ENCODE results near the gene XYLT1. TPM values are rescaled to one million over a fixed set of nuclear protein-coding genes. Genes with fewer than 3 reads are reported as not detected.

Gene XYLT1
- total RNA-seq, 1 donor from 2014 or later = 27.3 TPM

- no peaks in the 10 kb centered on the region for H3K9me3 ChIP-seq
- peaks cover 0 to 3% of the 10 kb centered on the region in 2 donors for H3K36me3 ChIP-seq
- no peak overlapping the region for H3K4me3 ChIP-seq
- intact Hi-C loops (cut with DNase I) = no loop called here
- no peaks in the 10 kb centered on the region for H3K27me3 ChIP-seq
- no peak for TF ChIP-seq POLR2AphosphoS5 (IDR thresholded peaks at IDR 0.05; ENCODE audit: insufficient read depth in 1 of 2, low read depth in 1 of 2)
- TF ChIP-seq POLR2A (IDR thresholded peaks at IDR 0.05) = no peak
- no peak for TF ChIP-seq CTCF (IDR thresholded peaks at IDR 0.05)
- no peak for DNase-seq (ENCODE audit: extremely low spot score in 2 of 2)
- H3K4me1 ChIP-seq = peaks cover 26% of the 10 kb centered on the region
- H3K27ac ChIP-seq = peak overlapping the region; percentile 66
Measured at GRCh38 chr16:17417740-17418139, 53.0 kb downstream of the XYLT1 start.

GRCh38 chr16:17416461-17417311 is 54.1 kb downstream of the XYLT1 start:
- no peaks in the 10 kb centered on the region for H3K9me3 ChIP-seq
- H3K4me3 ChIP-seq = no peak overlapping the region
- no peaks in the 10 kb centered on the region for H3K27me3 ChIP-seq
- TF ChIP-seq CTCF (IDR thresholded peaks at IDR 0.05) (no peak), POLR2A (IDR thresholded peaks at IDR 0.05) (no peak), POLR2AphosphoS5 (IDR thresholded peaks at IDR 0.05; ENCODE audit: insufficient read depth in 1 of 2, low read depth in 1 of 2) (no peak)
- intact Hi-C loops (cut with DNase I) = no loop called here
- peak overlapping the region; percentile 66 for H3K27ac ChIP-seq
- H3K36me3 ChIP-seq = peaks cover 0 to 3% of the 10 kb centered on the region in 2 donors
- peaks cover 26% of the 10 kb centered on the region for H3K4me1 ChIP-seq
- DNase-seq (ENCODE audit: extremely low spot score in 2 of 2) = no peak

- Histone ChIP-seq H3K9me3 (no peaks in the 10 kb centered on the region), H3K27me3 (no peaks in the 10 kb centered on the region), H3K36me3 (peaks cover 0 to 3% of the 10 kb centered on the region in 2 donors), H3K27ac (no peak overlapping the region), H3K4me3 (no peak overlapping the region), H3K4me1 (peaks cover 26% of the 10 kb centered on the region)
- DNase-seq (ENCODE audit: extremely low spot score in 2 of 2) = no peak
- TF ChIP-seq POLR2AphosphoS5 (IDR thresholded peaks at IDR 0.05; ENCODE audit: insufficient read depth in 1 of 2, low read depth in 1 of 2) = no peak
- TF ChIP-seq POLR2A (IDR thresholded peaks at IDR 0.05) = no peak
- TF ChIP-seq CTCF (IDR thresholded peaks at IDR 0.05) = no peak
- intact Hi-C loops (cut with DNase I) = no loop called here
Measured at GRCh38 chr16:17414916-17415315, 55.8 kb downstream of the XYLT1 start.

- peaks cover 0 to 3% of the 10 kb centered on the region in 2 donors for H3K36me3 ChIP-seq
- peaks cover 29% of the 10 kb centered on the region for H3K4me1 ChIP-seq
- H3K4me3 ChIP-seq = no peak overlapping the region
- DNase-seq (ENCODE audit: extremely low spot score in 2 of 2) = no peak
- intact Hi-C loops (cut with DNase I) = no loop called here
- TF ChIP-seq POLR2A (IDR thresholded peaks at IDR 0.05) = no peak
- no peak for TF ChIP-seq CTCF (IDR thresholded peaks at IDR 0.05)
- TF ChIP-seq POLR2AphosphoS5 (IDR thresholded peaks at IDR 0.05; ENCODE audit: insufficient read depth in 1 of 2, low read depth in 1 of 2) = no peak
- no peaks in the 10 kb centered on the region for H3K9me3 ChIP-seq
- no peaks in the 10 kb centered on the region for H3K27me3 ChIP-seq
- no peak overlapping the region for H3K27ac ChIP-seq
Measured at GRCh38 chr16:17414421-17414820, 56.3 kb downstream of the XYLT1 start.

- H3K4me1 ChIP-seq = peaks cover 36% of the 10 kb centered on the region
- H3K27me3 ChIP-seq = no peaks in the 10 kb centered on the region
- H3K27ac ChIP-seq = no peak overlapping the region
- H3K36me3 ChIP-seq = no peaks in the 10 kb centered on the region
- no peaks in the 10 kb centered on the region for H3K9me3 ChIP-seq
- intact Hi-C loops (cut with DNase I) = no loop called here
- no peak for DNase-seq (ENCODE audit: extremely low spot score in 2 of 2)
- H3K4me3 ChIP-seq = no peak overlapping the region
- TF ChIP-seq POLR2A (IDR thresholded peaks at IDR 0.05) (no peak), POLR2AphosphoS5 (IDR thresholded peaks at IDR 0.05; ENCODE audit: insufficient read depth in 1 of 2, low read depth in 1 of 2) (no peak), CTCF (IDR thresholded peaks at IDR 0.05) (no peak)
Measured at GRCh38 chr16:17413508-17413907, 57.3 kb downstream of the XYLT1 start.

Data from vagina (tissue), 2 donors.